SU-DHL-6 (cell line): ENCODE measurements around the gene UQCRHL.

Experiments used
- EZH2phosphoT487 ChIP-seq: fragments of 200-600 bp; sonication (generic), shearing (Covaris generic); conservative IDR thresholded peaks from 2 replicates; pipeline ENCODE4 v1.6.1; 2018; ENCODE audit warnings: mild to moderate bottlenecking, antibody characterized with exemption, low read length, moderate library complexity, mixed read lengths
- TF ChIP-seq, protein P1 (sequence below): fragments of 200-600 bp; sonication (generic); IDR thresholded peaks from one replicate; pipeline ENCODE4 v1.5.1; 2017; ENCODE audit warnings: antibody characterized with exemption, mild to moderate bottlenecking, low read length, moderate library complexity; ENCODE audit not compliant: insufficient read depth, poor library complexity, severe bottlenecking

DNA sequence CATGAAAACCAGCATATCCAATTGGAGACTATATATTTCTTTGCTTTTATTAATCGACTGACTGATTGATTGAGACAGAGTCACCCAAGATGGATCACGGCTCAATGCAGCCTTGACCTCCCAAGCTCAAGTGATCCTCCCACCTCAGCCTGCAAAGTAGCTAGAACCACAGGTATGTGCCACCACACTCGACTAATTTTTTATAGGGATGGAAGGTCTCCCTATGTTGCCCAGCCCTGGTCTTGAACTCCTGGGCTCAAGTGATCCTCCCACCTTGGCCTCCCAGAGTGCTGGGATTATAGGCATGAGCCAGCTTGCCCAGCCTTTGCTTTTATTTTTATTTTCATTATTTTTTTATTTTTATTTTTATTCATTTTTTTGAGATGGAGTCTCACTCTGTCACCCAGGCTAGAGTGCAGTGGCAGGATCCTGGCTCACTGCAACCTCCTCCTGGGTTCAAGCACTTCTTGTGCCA lies 45.4 kb upstream of the UQCRHL start:
- TF ChIP-seq, protein P1, sequence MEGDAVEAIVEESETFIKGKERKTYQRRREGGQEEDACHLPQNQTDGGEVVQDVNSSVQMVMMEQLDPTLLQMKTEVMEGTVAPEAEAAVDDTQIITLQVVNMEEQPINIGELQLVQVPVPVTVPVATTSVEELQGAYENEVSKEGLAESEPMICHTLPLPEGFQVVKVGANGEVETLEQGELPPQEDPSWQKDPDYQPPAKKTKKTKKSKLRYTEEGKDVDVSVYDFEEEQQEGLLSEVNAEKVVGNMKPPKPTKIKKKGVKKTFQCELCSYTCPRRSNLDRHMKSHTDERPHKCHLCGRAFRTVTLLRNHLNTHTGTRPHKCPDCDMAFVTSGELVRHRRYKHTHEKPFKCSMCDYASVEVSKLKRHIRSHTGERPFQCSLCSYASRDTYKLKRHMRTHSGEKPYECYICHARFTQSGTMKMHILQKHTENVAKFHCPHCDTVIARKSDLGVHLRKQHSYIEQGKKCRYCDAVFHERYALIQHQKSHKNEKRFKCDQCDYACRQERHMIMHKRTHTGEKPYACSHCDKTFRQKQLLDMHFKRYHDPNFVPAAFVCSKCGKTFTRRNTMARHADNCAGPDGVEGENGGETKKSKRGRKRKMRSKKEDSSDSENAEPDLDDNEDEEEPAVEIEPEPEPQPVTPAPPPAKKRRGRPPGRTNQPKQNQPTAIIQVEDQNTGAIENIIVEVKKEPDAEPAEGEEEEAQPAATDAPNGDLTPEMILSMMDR: no peak
- no peak for TF ChIP-seq EZH2phosphoT487
